Posterior cingulate gyrus (tissue), 11 donors: ENCODE results near the gene RASSF3.
"Not testable (repeated sequence)": the region's sequence is repeated elsewhere in the genome, so short reads cannot be mapped to it uniquely, and the experiment has no call there.

Experiments used
- DNase-seq, 10 donors: peaks; one replicate each; pipeline versions ENCODE4 v3.0.0 to v3.0.0-alpha.2; 2020 to 2021; ENCODE audit warnings: mixed read lengths in 3 of 10
- intact Hi-C: fragments of 100-400 bp; cut with DNase I; formaldehyde crosslinking; loops from one replicate; pipeline ENCODE4 v1.15.1; 2023

Gene RASSF3

GRCh38 chr12:64595863-64596793 is 14.2 kb upstream of the RASSF3 start:
- no peak for DNase-seq
- intact Hi-C loops = no loop called here

- intact Hi-C loops = no loop called here
- no peak for DNase-seq
These were observed 11.5 kb upstream of the RASSF3 start for GRCh38 chr12:64598831-64599230.

GRCh38 chr12:64600164-64600561 is 10.1 kb upstream of the RASSF3 start:
- intact Hi-C loops = no loop called here
- DNase-seq = no peak

- no peak for DNase-seq
- intact Hi-C loops = no loop called here
These were observed 7.0 kb upstream of the RASSF3 start for GRCh38 chr12:64603183-64603841.

- intact Hi-C loops = no loop called here
- DNase-seq = no peak
These were observed 1.3 kb upstream of the RASSF3 start for GRCh38 chr12:64608901-64609535.

GRCh38 chr12:64609536-64610078 is 688 bp upstream of the RASSF3 start:
- intact Hi-C loops = loop anchor here (10.0 kb wide), 1 partner anchor 55 kb away; no protein-coding TSS in a partner anchor
- DNase-seq = no peak

- peak in 6 of 10 donors; percentile 11 to 87 (median 55) for DNase-seq
- intact Hi-C loops = loop anchor here (10.0 kb wide), 1 partner anchor 56 kb away; no protein-coding TSS in a partner anchor
These were observed 505 bp downstream of the RASSF3 start for GRCh38 chr12:64610660-64611340.

GRCh38 chr12:64611341-64612284 is 1.3 kb downstream of the RASSF3 start:
- intact Hi-C loops = loop anchor here (10.0 kb wide), 1 partner anchor 57 kb away; no protein-coding TSS in a partner anchor
- peak in 6 of 10 donors; percentile 15 to 81 (median 24) for DNase-seq

GRCh38 chr12:64612843-64613242 is 2.5 kb downstream of the RASSF3 start:
- no peak for DNase-seq
- intact Hi-C loops = loop anchor here (10.0 kb wide), 1 partner anchor 58 kb away; no protein-coding TSS in a partner anchor

- peak in 1 of 10 donors; percentile 36 for DNase-seq
- intact Hi-C loops = loop anchor here (10.0 kb wide), 1 partner anchor 59 kb away; no protein-coding TSS in a partner anchor
These were observed 3.6 kb downstream of the RASSF3 start for GRCh38 chr12:64613775-64614398.

- DNase-seq = peak in 1 of 10 donors; percentile 4
- intact Hi-C loops = loop anchor here (10.0 kb wide), 1 partner anchor 61 kb away; no protein-coding TSS in a partner anchor
These were observed 5.9 kb downstream of the RASSF3 start for GRCh38 chr12:64616201-64616600.

- intact Hi-C loops = loop anchor here (10.0 kb wide), 1 partner anchor 64 kb away; no protein-coding TSS in a partner anchor
- peak in 1 of 10 donors; percentile 59 for DNase-seq
These were observed 8.8 kb downstream of the RASSF3 start for GRCh38 chr12:64618953-64619590.

GRCh38 chr12:64621257-64621942 is 11.1 kb downstream of the RASSF3 start:
- DNase-seq = no peak
- intact Hi-C loops = no loop called here

GRCh38 chr12:64624035-64624434 is 13.7 kb downstream of the RASSF3 start:
- DNase-seq = no peak
- intact Hi-C loops = no loop called here

GRCh38 chr12:64625243-64626077 is 15.2 kb downstream of the RASSF3 start:
- DNase-seq = peak in 5 of 10 donors; percentile 21 to 35 (median 25)
- intact Hi-C loops = no loop called here

GRCh38 chr12:64626588-64626987 is 16.3 kb downstream of the RASSF3 start:
- intact Hi-C loops, DNase-seq: not testable (repeated sequence)
